AG09309 (cell line): ENCODE measurements around the gene ARCN1.
"Not testable (repeated sequence)": the region's sequence is repeated elsewhere in the genome, so short reads cannot be mapped to it uniquely, and the experiment has no call there.

Experiments
- DNase-seq: peaks from one replicate; pipeline ENCODE4 v3.0.0-alpha.2; 2010; ENCODE audit warnings: low read depth
- H3K4me3 ChIP-seq: 2 replicates; pipeline ENCODE4 v1.5.1; 2011; ENCODE audit warnings: mild to moderate bottlenecking, low read depth, low read length, moderate library complexity; ENCODE audit not compliant: control insufficient read depth
- TF ChIP-seq, protein P1 (sequence below): IDR thresholded peaks from 2 replicates; pipeline ENCODE4 v1.5.1; 2011; ENCODE audit warnings: mild to moderate bottlenecking, low read depth, low read length, inconsistent platforms; ENCODE audit not compliant: insufficient read depth, control insufficient read depth; ENCODE audit errors: missing control alignments

ARCN1 gene

DNA sequence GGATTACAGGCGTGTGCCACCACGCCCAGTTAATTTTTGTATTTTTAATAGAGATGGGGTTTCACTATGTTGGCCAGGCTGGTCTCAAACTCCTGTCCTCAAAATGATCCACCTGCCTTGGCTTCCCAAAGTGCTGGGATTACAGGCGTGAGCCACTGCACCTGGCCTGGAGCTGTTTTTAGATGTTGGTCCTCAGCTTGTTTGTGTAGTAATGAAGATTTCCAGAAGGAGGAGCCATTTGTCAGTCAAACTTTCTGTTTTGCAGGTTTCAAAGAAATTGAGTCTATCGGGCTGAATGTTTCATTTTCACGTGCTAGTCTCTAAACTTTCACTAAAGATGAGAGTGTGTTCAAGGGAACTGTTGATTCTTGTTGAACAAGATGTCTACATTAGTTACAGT, 22.8 kb downstream of the ARCN1 start:
- TF ChIP-seq, protein P1, sequence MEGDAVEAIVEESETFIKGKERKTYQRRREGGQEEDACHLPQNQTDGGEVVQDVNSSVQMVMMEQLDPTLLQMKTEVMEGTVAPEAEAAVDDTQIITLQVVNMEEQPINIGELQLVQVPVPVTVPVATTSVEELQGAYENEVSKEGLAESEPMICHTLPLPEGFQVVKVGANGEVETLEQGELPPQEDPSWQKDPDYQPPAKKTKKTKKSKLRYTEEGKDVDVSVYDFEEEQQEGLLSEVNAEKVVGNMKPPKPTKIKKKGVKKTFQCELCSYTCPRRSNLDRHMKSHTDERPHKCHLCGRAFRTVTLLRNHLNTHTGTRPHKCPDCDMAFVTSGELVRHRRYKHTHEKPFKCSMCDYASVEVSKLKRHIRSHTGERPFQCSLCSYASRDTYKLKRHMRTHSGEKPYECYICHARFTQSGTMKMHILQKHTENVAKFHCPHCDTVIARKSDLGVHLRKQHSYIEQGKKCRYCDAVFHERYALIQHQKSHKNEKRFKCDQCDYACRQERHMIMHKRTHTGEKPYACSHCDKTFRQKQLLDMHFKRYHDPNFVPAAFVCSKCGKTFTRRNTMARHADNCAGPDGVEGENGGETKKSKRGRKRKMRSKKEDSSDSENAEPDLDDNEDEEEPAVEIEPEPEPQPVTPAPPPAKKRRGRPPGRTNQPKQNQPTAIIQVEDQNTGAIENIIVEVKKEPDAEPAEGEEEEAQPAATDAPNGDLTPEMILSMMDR: peak; percentile 37
- DNase-seq: not testable (repeated sequence)

DNA sequence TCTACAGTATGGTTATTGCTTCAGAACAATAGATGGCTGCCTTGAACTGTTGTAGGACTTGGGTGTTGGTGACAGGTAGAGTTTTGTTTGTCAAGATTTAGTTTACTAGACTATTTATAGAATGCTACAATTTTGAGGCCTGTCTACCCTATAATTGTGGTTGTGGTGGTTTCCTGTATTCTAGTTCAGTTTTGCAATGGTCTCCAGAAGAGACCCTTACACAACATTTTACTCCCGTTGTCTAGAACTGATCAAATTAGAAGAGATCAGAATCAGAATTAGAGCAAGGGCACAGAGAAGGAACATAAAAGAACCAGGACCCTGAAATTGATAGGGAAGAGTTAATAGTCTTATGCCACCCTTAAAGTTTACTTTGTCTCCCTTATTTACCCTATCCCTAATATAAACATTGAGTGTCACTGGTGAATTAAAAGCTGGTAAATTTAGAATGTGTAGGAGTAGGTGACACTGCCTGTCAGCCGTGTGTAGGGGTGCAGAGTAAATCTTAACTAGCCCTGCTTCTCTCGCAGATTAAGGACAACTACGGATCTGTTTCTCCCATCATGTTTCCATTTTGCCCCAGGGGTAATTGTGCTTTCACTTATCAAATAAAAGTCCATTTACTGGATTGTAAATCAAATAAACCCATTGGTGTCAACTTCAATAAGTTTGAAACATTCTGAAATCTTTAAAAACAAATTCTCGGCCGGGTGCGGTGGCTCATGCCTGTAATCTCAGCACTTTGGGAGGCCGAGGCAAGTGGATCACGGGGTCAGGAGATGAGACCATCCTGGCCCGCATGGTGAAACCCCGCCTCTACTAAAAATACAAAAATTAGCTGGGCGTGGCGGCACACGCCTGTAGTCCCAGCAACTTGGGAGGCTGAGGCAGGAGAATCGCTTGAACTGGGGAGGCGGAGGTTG, 24.3 kb downstream of the ARCN1 start:
- TF ChIP-seq, protein P1: no peak
- no peak for DNase-seq
- no peak overlapping the region for H3K4me3 ChIP-seq

More for the DNA sequence above, 22.8 kb downstream of the ARCN1 start:
- not testable (repeated sequence) for H3K4me3 ChIP-seq

DNA sequence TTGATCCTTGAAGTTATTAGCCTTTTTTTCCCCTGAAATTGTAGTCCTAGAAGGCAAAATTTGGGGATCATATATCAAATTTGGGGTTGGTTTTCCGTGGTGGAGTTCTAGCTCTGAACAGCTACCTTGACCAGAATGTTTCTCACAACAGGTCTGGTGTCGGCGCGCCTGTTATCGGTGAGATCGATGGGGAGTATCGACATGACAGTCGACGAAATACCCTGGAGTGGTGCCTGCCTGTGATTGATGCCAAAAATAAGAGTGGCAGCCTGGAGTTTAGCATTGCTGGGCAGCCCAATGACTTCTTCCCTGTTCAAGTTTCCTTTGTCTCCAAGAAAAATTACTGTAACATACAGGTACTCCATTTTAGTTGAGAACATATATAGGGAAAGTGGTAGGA, 25.3 kb downstream of the ARCN1 start:
- H3K4me3 ChIP-seq: no peak overlapping the region
- TF ChIP-seq, protein P1: no peak
- no peak for DNase-seq

DNA sequence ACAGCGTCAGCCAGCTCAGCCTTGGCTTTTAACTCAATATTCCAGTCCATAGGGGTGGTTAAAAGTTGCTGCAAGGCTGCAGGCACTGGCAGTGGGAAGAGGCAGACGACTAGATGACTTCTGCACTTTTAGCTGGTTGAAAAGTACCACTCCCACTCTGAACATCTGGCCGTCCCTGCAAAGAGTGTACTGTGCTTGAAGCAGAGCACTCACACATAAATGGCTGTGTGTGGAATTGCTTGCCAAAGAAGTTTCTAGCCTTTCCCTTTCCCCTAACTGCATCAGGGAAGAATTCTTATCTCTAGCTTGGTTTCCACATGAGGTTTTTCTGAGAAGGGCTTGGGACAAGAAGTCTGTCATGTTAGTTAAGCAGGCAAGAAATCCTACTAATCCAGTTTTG, 30.1 kb downstream of the ARCN1 start:
- no peak for DNase-seq
- TF ChIP-seq, protein P1: no peak
- no peak overlapping the region for H3K4me3 ChIP-seq

DNA sequence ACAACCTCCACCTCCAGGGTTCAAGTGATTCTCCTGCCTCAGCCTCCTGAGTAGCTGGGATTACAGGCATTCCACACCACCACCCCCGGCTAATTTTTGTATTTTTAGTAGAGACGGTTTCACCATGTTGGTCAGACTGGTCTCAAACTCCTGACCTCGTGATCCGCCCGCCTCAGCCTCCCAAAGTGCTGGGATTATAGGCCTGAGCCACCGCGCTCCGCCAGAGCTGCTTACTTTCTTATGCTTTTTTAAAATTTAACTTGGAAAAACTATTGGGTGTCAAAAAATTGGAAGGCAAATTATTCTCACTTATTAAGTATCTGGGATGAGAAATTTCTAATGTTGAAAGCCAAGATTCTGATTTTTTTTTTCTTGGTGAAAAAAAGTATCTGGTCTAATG, 31.5 kb downstream of the ARCN1 start:
- DNase-seq, H3K4me3 ChIP-seq: not testable (repeated sequence)

DNA sequence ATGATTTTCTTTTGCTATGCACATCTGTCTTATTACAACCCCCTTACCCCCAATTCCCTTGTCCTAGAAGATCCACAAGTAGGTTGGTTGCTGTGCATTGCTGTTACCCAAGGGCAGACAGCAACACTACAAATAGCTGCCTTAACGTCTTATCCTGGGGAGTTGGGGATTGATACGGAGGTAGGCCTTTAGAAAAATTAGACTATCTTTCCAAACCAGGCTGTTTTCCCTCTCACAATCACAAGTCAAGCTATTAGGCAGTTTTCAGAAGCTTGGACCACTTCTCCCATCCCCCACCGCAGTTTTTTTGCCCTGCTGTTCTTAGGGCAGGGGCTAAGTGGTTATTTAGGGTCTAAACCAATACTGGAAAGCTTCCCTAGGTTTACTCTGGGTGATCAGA, 32.4 kb downstream of the ARCN1 start:
- H3K4me3 ChIP-seq: no peak overlapping the region
- TF ChIP-seq, protein P1: no peak
- no peak for DNase-seq

DNA sequence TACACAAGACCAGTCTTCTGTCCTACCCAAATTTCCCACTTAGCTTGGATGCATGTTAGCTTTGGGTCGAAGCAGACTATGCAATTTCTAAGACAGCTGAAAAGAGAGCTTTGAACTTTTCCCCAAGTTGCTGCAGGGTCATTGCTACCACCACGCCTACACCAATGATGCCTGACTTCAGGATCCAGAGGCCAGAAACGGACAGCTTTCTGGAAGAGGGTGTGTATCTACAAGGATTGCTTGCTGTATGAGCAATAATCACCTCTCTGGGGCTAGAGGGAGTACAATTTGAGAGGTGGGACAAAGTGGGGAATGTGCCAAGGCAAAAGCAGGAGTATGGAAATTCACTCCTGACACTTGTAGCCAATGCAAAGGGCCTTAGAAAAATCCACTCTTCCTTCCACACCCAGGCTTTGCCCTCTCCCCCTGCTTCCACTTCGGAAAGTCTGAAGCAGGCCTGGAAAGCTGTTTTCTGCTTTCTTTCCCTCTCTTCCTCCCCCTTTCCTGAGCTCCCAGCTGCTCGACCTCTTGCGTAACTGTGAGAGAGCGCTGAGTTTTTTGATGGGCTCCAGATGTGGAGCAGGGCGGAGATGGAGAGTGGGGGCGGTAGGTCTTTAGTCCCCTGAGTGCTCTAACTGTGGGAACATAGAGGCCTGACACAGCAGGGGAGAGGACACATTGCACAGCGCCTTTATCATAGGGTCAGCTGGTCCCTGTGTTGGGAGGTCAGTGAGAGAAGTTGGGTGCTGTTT, 33.1 kb downstream of the ARCN1 start:
- DNase-seq: peak; percentile 84
- TF ChIP-seq, protein P1: no peak
- H3K4me3 ChIP-seq: no peak overlapping the region
